ENCODE data around the gene IMMP2L. TPM values are rescaled to one million over a fixed set of nuclear protein-coding genes. Genes with fewer than 3 reads are reported as not detected.

The IMMP2L gene
- total RNA-seq, 1 donor from 2014 or later: 21.5 TPM

DNA sequence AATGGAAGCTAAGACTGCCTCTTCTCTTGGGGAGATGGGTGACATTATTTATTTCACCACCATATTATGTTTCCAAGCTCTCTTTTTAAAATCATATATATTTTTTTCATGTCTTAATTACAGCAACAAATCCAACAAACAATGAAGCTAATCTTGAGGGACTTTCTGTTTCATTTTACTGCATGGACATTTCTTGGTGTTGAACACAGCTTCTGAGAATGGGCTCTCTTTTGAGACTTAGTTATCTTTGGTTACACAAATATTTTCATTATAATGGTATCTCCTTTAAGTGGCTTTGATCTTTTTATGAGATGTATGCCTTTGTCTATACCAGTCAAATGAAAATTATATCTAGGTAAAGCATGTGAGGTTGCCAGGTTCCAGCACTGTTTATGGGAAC lies 681.3 kb downstream of the IMMP2L start:
- H3F3A ChIP-seq (ENCODE audit: low read depth): no peaks in the 10 kb centered on the region

DNA sequence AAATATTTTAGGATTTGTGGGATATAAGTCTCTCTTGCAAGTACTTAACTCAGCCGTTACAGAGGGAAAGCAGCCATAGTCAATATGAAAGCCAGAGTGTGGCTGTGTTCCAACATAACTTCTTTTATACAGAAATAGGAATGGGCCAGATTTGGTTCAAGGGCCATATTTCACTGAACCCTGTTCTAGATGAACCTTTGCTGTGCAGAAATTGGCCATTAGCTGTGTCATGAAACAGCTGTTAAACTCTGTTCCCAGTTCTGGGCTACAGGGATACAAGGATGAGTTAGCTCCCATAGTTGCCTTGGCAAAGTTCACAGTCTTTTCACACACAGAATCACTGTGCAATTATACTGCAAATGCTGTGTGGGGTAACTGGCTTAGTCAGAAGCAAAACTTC lies 685.3 kb downstream of the IMMP2L start:
- H3K4me2 ChIP-seq: no peak overlapping the region
- no peak overlapping the region for H3K9ac ChIP-seq
- H3K27ac ChIP-seq: no peak overlapping the region
- H3K4me1 Mint-ChIP-seq: no peaks in the 10 kb centered on the region
- H3K4me1 ChIP-seq: peaks cover 10% of the 10 kb centered on the region
- no peaks in the 10 kb centered on the region for H3F3A ChIP-seq (ENCODE audit: low read depth)
- no peaks in the 10 kb centered on the region for H3K79me2 ChIP-seq (ENCODE audit: low read depth)
- TF ChIP-seq EZH2 (IDR thresholded peaks at IDR 0.05) (no peak), EZH2phosphoT487 (IDR thresholded peaks at IDR 0.05) (no peak)
- TF ChIP-seq, protein P1, sequence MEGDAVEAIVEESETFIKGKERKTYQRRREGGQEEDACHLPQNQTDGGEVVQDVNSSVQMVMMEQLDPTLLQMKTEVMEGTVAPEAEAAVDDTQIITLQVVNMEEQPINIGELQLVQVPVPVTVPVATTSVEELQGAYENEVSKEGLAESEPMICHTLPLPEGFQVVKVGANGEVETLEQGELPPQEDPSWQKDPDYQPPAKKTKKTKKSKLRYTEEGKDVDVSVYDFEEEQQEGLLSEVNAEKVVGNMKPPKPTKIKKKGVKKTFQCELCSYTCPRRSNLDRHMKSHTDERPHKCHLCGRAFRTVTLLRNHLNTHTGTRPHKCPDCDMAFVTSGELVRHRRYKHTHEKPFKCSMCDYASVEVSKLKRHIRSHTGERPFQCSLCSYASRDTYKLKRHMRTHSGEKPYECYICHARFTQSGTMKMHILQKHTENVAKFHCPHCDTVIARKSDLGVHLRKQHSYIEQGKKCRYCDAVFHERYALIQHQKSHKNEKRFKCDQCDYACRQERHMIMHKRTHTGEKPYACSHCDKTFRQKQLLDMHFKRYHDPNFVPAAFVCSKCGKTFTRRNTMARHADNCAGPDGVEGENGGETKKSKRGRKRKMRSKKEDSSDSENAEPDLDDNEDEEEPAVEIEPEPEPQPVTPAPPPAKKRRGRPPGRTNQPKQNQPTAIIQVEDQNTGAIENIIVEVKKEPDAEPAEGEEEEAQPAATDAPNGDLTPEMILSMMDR (IDR thresholded peaks at IDR 0.05): no peak
- no peak for DNase-seq (ENCODE audit: low spot score)
- no peaks in the 10 kb centered on the region for H3K27me3 ChIP-seq
- no peaks in the 10 kb centered on the region for H3K9me3 ChIP-seq (ENCODE audit: low read depth)
- H3K9me3 Mint-ChIP-seq: no peaks in the 10 kb centered on the region
- H3K4me3 Mint-ChIP-seq: no peak overlapping the region
- no peaks in the 10 kb centered on the region for H3K36me3 Mint-ChIP-seq
- H4K20me1 ChIP-seq (ENCODE audit: low read depth): no peaks in the 10 kb centered on the region
- no peaks in the 10 kb centered on the region for H3K27me3 Mint-ChIP-seq (ENCODE audit: insufficient read depth, low read depth)
- no peaks in the 10 kb centered on the region for H3K36me3 ChIP-seq
- H3K27ac Mint-ChIP-seq: no peak overlapping the region
- no peak overlapping the region for H3K4me3 ChIP-seq
- H2AFZ ChIP-seq (replicated peaks): no peak overlapping the region

More for the DNA sequence above, 681.3 kb downstream of the IMMP2L start:
- H4K20me1 ChIP-seq (ENCODE audit: low read depth): no peaks in the 10 kb centered on the region
- no peaks in the 10 kb centered on the region for H3K79me2 ChIP-seq (ENCODE audit: low read depth)
- H3K36me3 Mint-ChIP-seq: no peaks in the 10 kb centered on the region
- no peak overlapping the region for H3K4me2 ChIP-seq
- no peak for TF ChIP-seq EZH2phosphoT487 (IDR thresholded peaks at IDR 0.05)
- TF ChIP-seq, protein P1 (IDR thresholded peaks at IDR 0.05): no peak
- no peak for TF ChIP-seq EZH2 (IDR thresholded peaks at IDR 0.05)
- H3K4me1 ChIP-seq: no peaks in the 10 kb centered on the region
- no peak overlapping the region for H3K9ac ChIP-seq
- H3K27ac ChIP-seq: no peak overlapping the region
- H3K9me3 ChIP-seq (ENCODE audit: low read depth): no peaks in the 10 kb centered on the region
- H3K4me1 Mint-ChIP-seq: no peaks in the 10 kb centered on the region
- H2AFZ ChIP-seq (replicated peaks): no peak overlapping the region
- H3K27me3 Mint-ChIP-seq (ENCODE audit: insufficient read depth, low read depth): no peaks in the 10 kb centered on the region
- H3K27me3 ChIP-seq: no peaks in the 10 kb centered on the region
- no peaks in the 10 kb centered on the region for H3K36me3 ChIP-seq
- H3K4me3 Mint-ChIP-seq: no peak overlapping the region
- DNase-seq (ENCODE audit: low spot score): no peak
- H3K4me3 ChIP-seq: no peak overlapping the region
- H3K9me3 Mint-ChIP-seq: no peaks in the 10 kb centered on the region
- H3K27ac Mint-ChIP-seq: no peak overlapping the region

DNA sequence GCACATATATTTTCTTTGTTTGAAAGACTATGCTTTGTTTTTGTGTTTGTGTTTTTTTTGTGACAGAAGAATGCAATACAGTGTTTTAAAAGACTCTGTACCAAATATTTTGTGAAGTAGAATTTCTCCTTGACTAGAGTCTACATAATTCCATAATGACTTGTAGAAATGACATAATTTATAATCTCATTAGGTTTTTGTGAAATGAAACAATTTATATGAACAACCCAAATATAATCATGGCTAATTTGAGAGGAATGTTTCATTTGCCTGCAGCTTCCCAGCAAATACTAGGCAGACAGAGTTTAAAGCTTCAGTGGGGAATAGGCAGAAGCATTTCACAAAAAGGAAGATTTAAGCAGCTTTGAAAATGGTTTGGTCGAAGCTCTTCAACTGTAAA lies 686.9 kb downstream of the IMMP2L start:
- H3K36me3 Mint-ChIP-seq: no peaks in the 10 kb centered on the region
- H3K4me3 Mint-ChIP-seq: no peak overlapping the region
- peaks cover 10% of the 10 kb centered on the region for H3K4me1 ChIP-seq
- no peaks in the 10 kb centered on the region for H4K20me1 ChIP-seq (ENCODE audit: low read depth)
- H3K4me3 ChIP-seq: no peak overlapping the region
- H3K4me2 ChIP-seq: no peak overlapping the region
- no peaks in the 10 kb centered on the region for H3K36me3 ChIP-seq
- no peak overlapping the region for H3K27ac ChIP-seq
- no peak for DNase-seq (ENCODE audit: low spot score)
- no peaks in the 10 kb centered on the region for H3K79me2 ChIP-seq (ENCODE audit: low read depth)
- no peaks in the 10 kb centered on the region for H3K9me3 Mint-ChIP-seq
- no peak overlapping the region for H3K9ac ChIP-seq
- H3K9me3 ChIP-seq (ENCODE audit: low read depth): no peaks in the 10 kb centered on the region
- TF ChIP-seq EZH2phosphoT487 (IDR thresholded peaks at IDR 0.05): no peak
- TF ChIP-seq, protein P1 (IDR thresholded peaks at IDR 0.05): no peak
- no peak for TF ChIP-seq EZH2 (IDR thresholded peaks at IDR 0.05)
- no peaks in the 10 kb centered on the region for H3F3A ChIP-seq (ENCODE audit: low read depth)
- no peaks in the 10 kb centered on the region for H3K27me3 ChIP-seq
- H3K27me3 Mint-ChIP-seq (ENCODE audit: insufficient read depth, low read depth): no peaks in the 10 kb centered on the region
- H3K27ac Mint-ChIP-seq: no peak overlapping the region
- H2AFZ ChIP-seq (replicated peaks): no peak overlapping the region
- no peaks in the 10 kb centered on the region for H3K4me1 Mint-ChIP-seq
